Measurements from ENCODE around the gene POLDIP2. TPM values are rescaled to one million over a fixed set of nuclear protein-coding genes. Genes with fewer than 3 reads are reported as not detected.

Gene POLDIP2
- total RNA-seq, 6 donors from 2014 or later, result 50.3 to 74.5 (median 60.0) TPM

GRCh38 chr17:28395968-28396367 lies 38.6 kb upstream of the POLDIP2 start:
- DNase-seq (no peak), ATAC-seq (ENCODE audit: low FRiP score in 2 of 2) (no peak)
- peaks cover 6 to 69% (median 19%) of the 10 kb centered on the region in 4 donors for H3K36me3 ChIP-seq
- no peak for TF ChIP-seq POLR2A (IDR thresholded peaks at IDR 0.05)
- TF ChIP-seq EP300 (IDR thresholded peaks at IDR 0.05), result no peak
- no peak for TF ChIP-seq CTCF (IDR thresholded peaks at IDR 0.05)
- no peak for TF ChIP-seq POLR2AphosphoS5 (IDR thresholded peaks at IDR 0.05)
- WGBS, 2 donors, result 91 to 100% methylated on average over 4 to 6 of the region's 6 CpGs
- H3K4me1 ChIP-seq, result peaks cover 0 to 3% (median 0%) of the 10 kb centered on the region in 4 donors
- no peaks in the 10 kb centered on the region for H3K27me3 ChIP-seq
- H3K4me3 ChIP-seq, result no peak overlapping the region
- H3K27ac ChIP-seq, result no peak overlapping the region
- H3K9me3 ChIP-seq, result no peaks in the 10 kb centered on the region

GRCh38 chr17:28395426-28395825 lies 38.1 kb upstream of the POLDIP2 start:
- H3K9me3 ChIP-seq, result no peaks in the 10 kb centered on the region
- H3K27me3 ChIP-seq, result no peaks in the 10 kb centered on the region
- no peak overlapping the region for H3K27ac ChIP-seq
- H3K4me3 ChIP-seq, result no peak overlapping the region
- peaks cover 3 to 75% (median 21%) of the 10 kb centered on the region in 4 donors for H3K36me3 ChIP-seq
- 45 to 47% methylated on average over 2 of the region's 2 CpGs for WGBS, 2 donors
- TF ChIP-seq CTCF (IDR thresholded peaks at IDR 0.05) (no peak), EP300 (IDR thresholded peaks at IDR 0.05) (no peak), POLR2AphosphoS5 (IDR thresholded peaks at IDR 0.05) (no peak), POLR2A (IDR thresholded peaks at IDR 0.05) (no peak)
- H3K4me1 ChIP-seq, result peaks cover 0 to 3% (median 0%) of the 10 kb centered on the region in 4 donors
- ATAC-seq (ENCODE audit: low FRiP score in 2 of 2) (no peak), DNase-seq (no peak)

GRCh38 chr17:28394337-28395116 lies 37.2 kb upstream of the POLDIP2 start:
- Histone ChIP-seq H3K27me3 (no peaks in the 10 kb centered on the region), H3K36me3 (peaks cover 7 to 81% (median 26%) of the 10 kb centered on the region in 4 donors), H3K4me3 (no peak overlapping the region), H3K9me3 (no peaks in the 10 kb centered on the region), H3K4me1 (peaks cover 0 to 3% (median 0%) of the 10 kb centered on the region in 4 donors), H3K27ac (no peak overlapping the region)
- TF ChIP-seq EP300 (IDR thresholded peaks at IDR 0.05) (no peak), POLR2AphosphoS5 (IDR thresholded peaks at IDR 0.05) (no peak), CTCF (IDR thresholded peaks at IDR 0.05) (no peak), POLR2A (IDR thresholded peaks at IDR 0.05) (no peak)
- ATAC-seq (ENCODE audit: low FRiP score in 2 of 2), result no peak
- DNase-seq, result no peak
- 76 to 80% methylated on average over 7 of the region's 7 CpGs for WGBS, 2 donors

GRCh38 chr17:28392491-28392890 lies 35.2 kb upstream of the POLDIP2 start:
- H3K4me1 ChIP-seq, result peaks cover 0 to 2% (median 0%) of the 10 kb centered on the region in 4 donors
- TF ChIP-seq POLR2AphosphoS5 (IDR thresholded peaks at IDR 0.05) (no peak), EP300 (IDR thresholded peaks at IDR 0.05) (no peak), CTCF (IDR thresholded peaks at IDR 0.05) (no peak)
- no peaks in the 10 kb centered on the region for H3K27me3 ChIP-seq
- DNase-seq (no peak), ATAC-seq (ENCODE audit: low FRiP score in 2 of 2) (peak in 1 of 2 donors; percentile 82)
- H3K36me3 ChIP-seq, result peaks cover 7 to 81% (median 38%) of the 10 kb centered on the region in 4 donors
- H3K9me3 ChIP-seq, result no peaks in the 10 kb centered on the region
- no peak overlapping the region for H3K27ac ChIP-seq
- H3K4me3 ChIP-seq, result no peak overlapping the region
- 81 to 85% methylated on average over 10 of the region's 10 CpGs for WGBS, 2 donors

All from upper lobe of left lung (tissue), 6 donors.